IMR-90 (cell line): ENCODE data around the gene KNL1. TPM values are rescaled to one million over a fixed set of nuclear protein-coding genes. Genes with fewer than 3 reads are reported as not detected.

Experiments
- ATAC-seq: fragments of 200-7000 bp; cut with Tn5 transposase; 2 replicates; pipeline ENCODE4 v1.9.1; 2020; ENCODE audit warnings: low read depth, mild to moderate bottlenecking, moderate library complexity
- BruUV-seq: library from RNA; stranded (reverse); fragments of 400-500 nt; replicated peaks from 2 replicates; lab custom pipeline; 2021; lab: Mats Ljungman, UMichigan
- CTCF ChIA-PET: fragments of 300-600 bp; formaldehyde crosslinking; extraction: SDS; loops from one replicate; lab custom pipeline; 2021; ENCODE audit warnings: antibody characterized with exemption; lab: Yijun Ruan, JAX
- POLR2A ChIA-PET: fragments of 300-600 bp; sonication (Branson Sonifier 250); formaldehyde crosslinking; loops from one replicate; lab custom pipeline; 2022; ENCODE audit warnings: antibody characterized with exemption; ENCODE audit not compliant: unreplicated experiment; lab: Charles Lee
- DNase-seq: peaks from one replicate; pipeline ENCODE4 v3.0.0; 2013
- H2AFZ ChIP-seq: replicated peaks from 2 replicates; pipeline ENCODE3; 2013; ENCODE audit warnings: low read length, mild to moderate bottlenecking; ENCODE audit not compliant: poor library complexity
- H2AK5ac ChIP-seq: 2 replicates; pipeline ENCODE4 v1.6.1; 2013; ENCODE audit warnings: low read depth, low read length, inconsistent platforms
- H2AK9ac ChIP-seq: replicated peaks from 2 replicates; pipeline ENCODE3; 2013; ENCODE audit warnings: mild to moderate bottlenecking, low read depth, low read length, moderate library complexity; ENCODE audit not compliant: poor library complexity
- H2BK120ac ChIP-seq: 2 replicates; pipeline ENCODE4 v1.6.1; 2013; ENCODE audit warnings: low read depth, low read length, inconsistent platforms
- H2BK15ac ChIP-seq: 3 replicates; pipeline ENCODE4 v1.6.1; 2013; ENCODE audit warnings: low read depth, low read length, inconsistent platforms
- H2BK20ac ChIP-seq: 2 replicates; pipeline ENCODE4 v1.6.1; 2013; ENCODE audit warnings: low read depth, mild to moderate bottlenecking, inconsistent platforms, low read length, moderate library complexity
- H2BK5ac ChIP-seq: 2 replicates; pipeline ENCODE4 v1.6.1; 2013; ENCODE audit warnings: mild to moderate bottlenecking, low read depth, low read length, inconsistent platforms; ENCODE audit not compliant: poor library complexity, severe bottlenecking
- H3K14ac ChIP-seq: replicated peaks from 2 replicates; pipeline ENCODE4 v1.6.1; 2013; ENCODE audit warnings: low read depth, low read length, inconsistent platforms
- H3K18ac ChIP-seq: 2 replicates; pipeline ENCODE4 v1.6.1; 2013; ENCODE audit warnings: low read depth, low read length, control low read depth
- H3K23ac ChIP-seq: 2 replicates; pipeline ENCODE4 v1.6.1; 2013; ENCODE audit warnings: low read depth, low read length, inconsistent platforms
- H3K27ac ChIP-seq: 2 replicates; pipeline ENCODE4 v1.5.1; 2013; ENCODE audit warnings: mild to moderate bottlenecking, control low read depth, low read length; ENCODE audit not compliant: insufficient read depth
- H3K27me3 ChIP-seq: 2 replicates; pipeline ENCODE4 v1.6.1; 2013; ENCODE audit warnings: low read length; ENCODE audit not compliant: control insufficient read depth, insufficient read depth
- H3K36me3 ChIP-seq: 2 replicates; pipeline ENCODE4 v1.6.1; 2013; ENCODE audit warnings: low read length, mixed read lengths; ENCODE audit not compliant: control insufficient read depth, insufficient read depth
- H3K4ac ChIP-seq: 2 replicates; pipeline ENCODE4 v1.6.1; 2013; ENCODE audit warnings: low read depth, low read length, inconsistent platforms
- H3K4me1 ChIP-seq: 2 replicates; pipeline ENCODE4 v1.6.1; 2013; ENCODE audit warnings: low read length, mixed read lengths; ENCODE audit not compliant: control insufficient read depth, insufficient read depth
- H3K4me2 ChIP-seq: 2 replicates; pipeline ENCODE4 v1.6.1; 2013; ENCODE audit warnings: low read depth, mild to moderate bottlenecking, control low read depth, low read length, moderate library complexity
- H3K4me3 ChIP-seq: 2 replicates; pipeline ENCODE4 v1.5.1; 2013; ENCODE audit warnings: low read depth, mild to moderate bottlenecking, control low read depth, low read length, moderate library complexity; ENCODE audit not compliant: insufficient read depth
- H3K56ac ChIP-seq: 2 replicates; pipeline ENCODE4 v1.6.1; 2013; ENCODE audit warnings: low read length, inconsistent platforms; ENCODE audit not compliant: insufficient read depth; ENCODE audit errors: extremely low read depth
- H3K79me1 ChIP-seq, 2 experiments: 2 replicates each; pipeline ENCODE4 v1.6.1; 2013; ENCODE audit warnings: low read length in 2 of 2, inconsistent platforms in 1 of 2, low read depth in 1 of 2
- H3K9ac ChIP-seq: 2 replicates; pipeline ENCODE4 v1.6.1; 2013; ENCODE audit warnings: low read depth, low read length, control low read depth
- H3K9me1 ChIP-seq: 2 replicates; pipeline ENCODE4 v1.6.1; 2013; ENCODE audit warnings: low read length, inconsistent platforms; ENCODE audit not compliant: insufficient read depth
- H3K9me3 ChIP-seq: 2 replicates; pipeline ENCODE4 v1.6.1; 2013; ENCODE audit warnings: low read length; ENCODE audit not compliant: control insufficient read depth, insufficient read depth
- H4K20me1 ChIP-seq: 2 replicates; pipeline ENCODE4 v1.6.1; 2013; ENCODE audit warnings: low read length, inconsistent platforms; ENCODE audit not compliant: insufficient read depth
- H4K5ac ChIP-seq: 2 replicates; pipeline ENCODE4 v1.6.1; 2013; ENCODE audit warnings: mild to moderate bottlenecking, low read depth, low read length, control low read depth
- H4K8ac ChIP-seq, 2 experiments: 2 replicates each; pipeline ENCODE4 v1.6.1; 2013; ENCODE audit warnings: low read depth in 2 of 2, low read length in 2 of 2, control low read depth in 1 of 2, inconsistent platforms in 1 of 2
- H4K91ac ChIP-seq: 2 replicates; pipeline ENCODE4 v1.6.1; 2013; ENCODE audit warnings: low read depth, low read length, inconsistent platforms; ENCODE audit not compliant: insufficient read depth
- BHLHE40 ChIP-seq: fragments of 150-350 bp; IDR thresholded peaks from 2 replicates; pipeline ENCODE4 v1.6.1; 2016; ENCODE audit warnings: mild to moderate bottlenecking, low read depth, low read length
- CEBPB ChIP-seq: IDR thresholded peaks from 2 replicates; pipeline ENCODE4 v1.6.1; 2012; ENCODE audit warnings: low read depth, low read length, improper control_type of control experiment
- MAFK ChIP-seq: IDR thresholded peaks from 2 replicates; pipeline ENCODE4 v1.6.1; 2012; ENCODE audit warnings: low read depth, low read length, improper control_type of control experiment
- MXI1 ChIP-seq: IDR thresholded peaks from 2 replicates; pipeline ENCODE4 v1.6.1; 2012; ENCODE audit warnings: low read depth, mild to moderate bottlenecking, low read length, moderate library complexity, borderline replicate concordance
- NFE2L2 ChIP-seq: fragments of 150-350 bp; IDR thresholded peaks from 2 replicates; pipeline ENCODE4 v1.6.1; 2016; ENCODE audit warnings: low read depth, mild to moderate bottlenecking, low read length
- POLR2A ChIP-seq: IDR thresholded peaks from 2 replicates; pipeline ENCODE4 v1.6.1; 2012; ENCODE audit warnings: mild to moderate bottlenecking, low read depth, low read length
- RCOR1 ChIP-seq: IDR thresholded peaks from 2 replicates; pipeline ENCODE4 v1.6.1; 2012; ENCODE audit warnings: mild to moderate bottlenecking, low read length, improper control_type of control experiment; ENCODE audit not compliant: insufficient replicate concordance
- SMC3 ChIP-seq: fragments of 150-350 bp; IDR thresholded peaks from 2 replicates; pipeline ENCODE4 v1.6.1; 2016; ENCODE audit warnings: low read depth, mild to moderate bottlenecking, antibody characterized with exemption, low read length, moderate library complexity
- WGBS, 2 experiments: methylation state at CpG; one replicate each; pipeline versions ENCODE4 v1.1.5 to v1.1.7; 2013; ENCODE audit warnings: missing lambda C conversion rate in 2 of 2; ENCODE audit not compliant: insufficient read length in 1 of 2; ENCODE audit errors: extremely low coverage in 2 of 2; 5-methylcytosine and 5-hydroxymethylcytosine counted together
- dilution Hi-C: fragments of 300-500 bp; cut with HindIII; formaldehyde crosslinking; loops from one replicate; pipeline ENCODE4 v1.14.3; 2018; ENCODE audit warnings: low sequenced_read_pairs; ENCODE audit not compliant: unreplicated experiment
- in situ Hi-C: fragments of 300-500 bp; cut with MboI; formaldehyde crosslinking; loops from 3 replicates; pipeline ENCODE4 v1.14.3; 2019; ENCODE audit warnings: low sequenced_read_pairs, inconsistent platforms, mixed read lengths
- intact Hi-C: fragments of 100-400 bp; cut with micrococcal nuclease; formaldehyde crosslinking; loops from 2 replicates; pipeline ENCODE4 v1.10.0; 2022
- polyA plus RNA-seq, 3 experiments: library from polyadenylated mRNA; depleted of rRNA; stranded (reverse); fragments of >200 nt; gene quantifications; 2 replicates each; pipeline ENCODE4 v1.2.3, GENCODE V29; 2012; ENCODE audit warnings: low replicate concordance in 1 of 3
- total RNA-seq: library from RNA; depleted of rRNA; stranded (reverse); fragments of >200 nt; gene quantifications from 2 replicates; pipeline ENCODE4 v1.2.3, GENCODE V29; 2012
- TF ChIP-seq, protein P1 (sequence below): conservative IDR thresholded peaks from 2 replicates; pipeline ENCODE4 v1.5.1; 2012; ENCODE audit warnings: mild to moderate bottlenecking, low read depth, low read length, improper control_type of control experiment
- TF ChIP-seq, protein P2 (sequence below): fragments of 150-350 bp; IDR thresholded peaks from 2 replicates; pipeline ENCODE4 v1.6.1; 2017; ENCODE audit warnings: mild to moderate bottlenecking, antibody characterized with exemption, low read length, low read depth

The KNL1 gene
- total and polyA plus RNA-seq, 2 of the 4 experiments (the other 2 are of a cell fraction): 3.1 to 25.1 TPM

DNA sequence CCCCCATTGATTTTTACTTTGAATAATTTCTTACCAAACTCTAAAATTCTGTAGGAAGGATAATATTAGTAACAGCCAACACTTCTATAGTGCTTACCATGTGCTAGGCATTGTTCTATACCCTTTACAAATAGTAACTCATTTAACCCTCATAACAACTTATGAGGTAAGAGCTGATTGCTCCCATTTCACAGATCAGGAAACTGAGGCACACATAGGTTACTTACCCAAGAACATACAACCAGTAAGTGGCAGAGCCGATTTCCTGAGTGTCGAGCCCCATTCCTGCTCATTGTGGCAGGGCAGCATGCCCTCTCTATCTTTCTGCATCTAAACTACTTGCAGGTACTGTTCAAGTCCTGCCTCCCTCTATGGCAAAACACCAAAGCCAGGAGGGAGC lies 38.2 kb upstream of the KNL1 start:
- Histone ChIP-seq H3K9me3 (no peaks in the 10 kb centered on the region), H4K20me1 (no peaks in the 10 kb centered on the region), H2AK5ac (no peak overlapping the region), H3K36me3 (peaks cover 16% of the 10 kb centered on the region), H4K91ac (no peak overlapping the region), H3K27me3 (no peaks in the 10 kb centered on the region), H4K8ac (no peak overlapping the region), H3K4me1 (no peaks in the 10 kb centered on the region), H3K56ac (no peak overlapping the region), H3K9me1 (0 out of 2 replicates have a peak, but pooled peaks cover 5% of the 10 kb centered on the region), H2AFZ (no peak overlapping the region), H2BK5ac (no peak overlapping the region), H3K23ac (no peak overlapping the region), H2BK20ac (no peak overlapping the region), H3K4ac (no peak overlapping the region), H4K5ac (no peak overlapping the region), H3K14ac (no peak overlapping the region), H2BK15ac (no peak overlapping the region), H2BK120ac (no peak overlapping the region), H3K79me1 (peaks cover 0 to 12% of the 10 kb centered on the region in 2 experiments; a peak in 3 of 4 replicates), H3K4me2 (no peak overlapping the region), H2AK9ac (no peak overlapping the region), H3K4me3 (no peak overlapping the region), H3K18ac (no peak overlapping the region), H3K9ac (no peak overlapping the region), H3K27ac (no peak overlapping the region)
- intact Hi-C loops: no loop called here
- dilution Hi-C loops: no loop called here
- ATAC-seq (no peak), DNase-seq (no peak)
- CTCF ChIA-PET: interaction anchor here (0.6 kb wide), 1 partner anchor 46 kb away, joined by 3 read pairs; no protein-coding TSS in a partner anchor
- in situ Hi-C loops: no loop called here
- TF ChIP-seq CEBPB (no peak), BHLHE40 (no peak), MAFK (no peak), NFE2L2 (no peak), POLR2A (no peak), RCOR1 (no peak), SMC3 (no peak), MXI1 (no peak)
- TF ChIP-seq, protein P1, sequence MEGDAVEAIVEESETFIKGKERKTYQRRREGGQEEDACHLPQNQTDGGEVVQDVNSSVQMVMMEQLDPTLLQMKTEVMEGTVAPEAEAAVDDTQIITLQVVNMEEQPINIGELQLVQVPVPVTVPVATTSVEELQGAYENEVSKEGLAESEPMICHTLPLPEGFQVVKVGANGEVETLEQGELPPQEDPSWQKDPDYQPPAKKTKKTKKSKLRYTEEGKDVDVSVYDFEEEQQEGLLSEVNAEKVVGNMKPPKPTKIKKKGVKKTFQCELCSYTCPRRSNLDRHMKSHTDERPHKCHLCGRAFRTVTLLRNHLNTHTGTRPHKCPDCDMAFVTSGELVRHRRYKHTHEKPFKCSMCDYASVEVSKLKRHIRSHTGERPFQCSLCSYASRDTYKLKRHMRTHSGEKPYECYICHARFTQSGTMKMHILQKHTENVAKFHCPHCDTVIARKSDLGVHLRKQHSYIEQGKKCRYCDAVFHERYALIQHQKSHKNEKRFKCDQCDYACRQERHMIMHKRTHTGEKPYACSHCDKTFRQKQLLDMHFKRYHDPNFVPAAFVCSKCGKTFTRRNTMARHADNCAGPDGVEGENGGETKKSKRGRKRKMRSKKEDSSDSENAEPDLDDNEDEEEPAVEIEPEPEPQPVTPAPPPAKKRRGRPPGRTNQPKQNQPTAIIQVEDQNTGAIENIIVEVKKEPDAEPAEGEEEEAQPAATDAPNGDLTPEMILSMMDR: no peak
- TF ChIP-seq, protein P2, sequence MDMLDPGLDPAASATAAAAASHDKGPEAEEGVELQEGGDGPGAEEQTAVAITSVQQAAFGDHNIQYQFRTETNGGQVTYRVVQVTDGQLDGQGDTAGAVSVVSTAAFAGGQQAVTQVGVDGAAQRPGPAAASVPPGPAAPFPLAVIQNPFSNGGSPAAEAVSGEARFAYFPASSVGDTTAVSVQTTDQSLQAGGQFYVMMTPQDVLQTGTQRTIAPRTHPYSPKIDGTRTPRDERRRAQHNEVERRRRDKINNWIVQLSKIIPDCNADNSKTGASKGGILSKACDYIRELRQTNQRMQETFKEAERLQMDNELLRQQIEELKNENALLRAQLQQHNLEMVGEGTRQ: no peak
- WGBS, 2 experiments: no CpG with 5 or more reads among the region's 2 CpGs
- BruUV-seq: no TSS peak
- POLR2A ChIA-PET: interaction anchor here (0.6 kb wide), 1 partner anchor 150 kb away, joined by 3 read pairs; the partner anchor contains the start of gene IVD
